Measurements from ENCODE around the gene CHTOP. TPM values are rescaled to one million over a fixed set of nuclear protein-coding genes. Genes with fewer than 3 reads are reported as not detected.
A peak's percentile ranks its signal among the peaks of the same experiment; 100 is the strongest.

The CHTOP gene
- total and polyA plus RNA-seq, 4 donors, result 51.2 to 76.6 (median 58.4) TPM

DNA sequence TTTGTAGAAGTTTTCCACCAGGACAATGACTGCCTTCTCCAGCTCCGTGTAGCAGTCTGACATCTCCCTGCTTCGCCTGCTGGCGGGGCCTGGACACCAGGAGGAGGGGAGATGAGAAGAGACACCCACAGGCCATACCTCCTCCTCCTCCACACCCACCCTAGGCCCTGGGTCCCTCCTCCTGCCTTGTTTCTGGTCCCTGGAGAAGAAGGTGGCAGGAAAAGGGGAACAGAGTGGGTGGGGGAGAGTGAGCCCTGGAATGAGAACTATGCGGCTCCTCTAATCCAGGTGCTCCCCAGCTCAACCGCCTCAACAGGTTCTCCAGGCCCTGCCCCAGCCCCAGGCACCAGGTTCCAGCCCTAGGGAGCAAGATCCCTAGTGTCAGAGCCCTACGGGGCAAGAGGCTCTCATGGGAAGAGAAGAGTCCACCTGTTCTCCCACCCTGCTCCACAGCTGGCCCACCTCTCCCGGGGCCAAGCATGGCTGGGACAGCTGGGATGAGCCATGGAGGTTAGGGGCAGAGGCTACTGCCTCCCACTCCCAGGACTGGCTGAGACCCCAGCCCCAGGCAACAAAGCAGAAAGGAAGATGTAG is 25.7 kb upstream of the CHTOP start:
- ATAC-seq (ENCODE audit: insufficient read depth, low FRiP score) (no peak), DNase-seq (peak; percentile 42 to 72 (median 64))

DNA sequence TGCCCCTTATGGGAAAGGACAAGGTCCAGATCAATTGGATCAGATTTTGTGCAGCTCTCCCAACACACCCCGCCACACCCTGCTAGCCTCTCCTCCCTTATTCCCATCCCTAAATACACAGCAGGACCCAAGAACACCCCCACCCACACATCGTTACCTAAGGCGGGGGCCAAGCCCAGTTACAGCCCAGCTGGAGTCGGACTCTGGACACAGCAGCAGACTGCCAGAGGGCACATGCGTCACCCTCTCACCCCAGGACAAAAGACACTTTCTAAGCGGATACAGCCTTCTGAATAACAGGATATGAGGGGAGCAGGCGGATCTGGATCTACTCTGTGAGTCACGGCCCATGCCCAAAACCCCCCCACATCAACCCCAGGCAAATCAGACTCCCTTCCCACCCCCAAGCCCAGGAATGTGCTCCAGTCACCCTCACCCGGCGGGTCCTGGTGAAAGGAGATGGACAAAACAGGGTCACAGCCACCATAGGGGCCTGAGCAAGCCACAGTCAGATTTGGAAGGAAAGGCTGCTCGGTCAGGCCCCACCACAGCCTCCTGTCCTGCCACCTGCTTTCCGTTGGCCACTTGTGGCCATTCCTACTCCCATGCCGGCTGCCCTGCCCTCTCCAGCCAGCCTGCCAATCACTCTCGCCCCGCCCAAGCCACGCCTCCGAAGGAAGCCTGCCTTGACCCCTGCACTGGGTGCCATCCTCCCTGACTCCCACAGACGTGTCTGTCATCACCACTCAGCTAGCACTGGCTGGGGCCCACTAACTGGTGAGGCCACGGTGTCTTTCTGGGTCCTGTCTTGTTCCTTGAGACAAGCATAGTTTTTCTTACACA is 24.9 kb upstream of the CHTOP start:
- DNase-seq (peak; percentile 46 to 77 (median 61)), ATAC-seq (ENCODE audit: insufficient read depth, low FRiP score) (peak; percentile 64)
- Histone ChIP-seq H3K27ac (ENCODE audit: low read depth in 1 of 2, low read length in 1 of 2) (peak overlapping the region; percentile 74 to 94), H3K4me3 (peak overlapping the region; percentile 50), H3K9ac (ENCODE audit: insufficient read depth in 1 of 2, low read length in 2 of 2) (peak overlapping the region; percentile 65 to 69), H3K4me1 (ENCODE audit: control insufficient read depth in 5 of 5, insufficient read depth in 5 of 5, low read length in 5 of 5) (peaks cover 11 to 46% (median 29%) of the 10 kb centered on the region in 5 donors), H3K27me3 (ENCODE audit: control insufficient read depth in 3 of 3, insufficient read depth in 3 of 3, low read length in 2 of 3) (no peaks in the 10 kb centered on the region), H3K9me3 (ENCODE audit: control insufficient read depth in 4 of 4, insufficient read depth in 3 of 4, low read length in 3 of 4) (no peaks in the 10 kb centered on the region), H3K36me3 (ENCODE audit: control insufficient read depth in 4 of 4, insufficient read depth in 4 of 4, low read length in 4 of 4) (peaks cover 2 to 13% (median 5%) of the 10 kb centered on the region in 4 donors)
- TF ChIP-seq, protein P1, sequence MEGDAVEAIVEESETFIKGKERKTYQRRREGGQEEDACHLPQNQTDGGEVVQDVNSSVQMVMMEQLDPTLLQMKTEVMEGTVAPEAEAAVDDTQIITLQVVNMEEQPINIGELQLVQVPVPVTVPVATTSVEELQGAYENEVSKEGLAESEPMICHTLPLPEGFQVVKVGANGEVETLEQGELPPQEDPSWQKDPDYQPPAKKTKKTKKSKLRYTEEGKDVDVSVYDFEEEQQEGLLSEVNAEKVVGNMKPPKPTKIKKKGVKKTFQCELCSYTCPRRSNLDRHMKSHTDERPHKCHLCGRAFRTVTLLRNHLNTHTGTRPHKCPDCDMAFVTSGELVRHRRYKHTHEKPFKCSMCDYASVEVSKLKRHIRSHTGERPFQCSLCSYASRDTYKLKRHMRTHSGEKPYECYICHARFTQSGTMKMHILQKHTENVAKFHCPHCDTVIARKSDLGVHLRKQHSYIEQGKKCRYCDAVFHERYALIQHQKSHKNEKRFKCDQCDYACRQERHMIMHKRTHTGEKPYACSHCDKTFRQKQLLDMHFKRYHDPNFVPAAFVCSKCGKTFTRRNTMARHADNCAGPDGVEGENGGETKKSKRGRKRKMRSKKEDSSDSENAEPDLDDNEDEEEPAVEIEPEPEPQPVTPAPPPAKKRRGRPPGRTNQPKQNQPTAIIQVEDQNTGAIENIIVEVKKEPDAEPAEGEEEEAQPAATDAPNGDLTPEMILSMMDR (IDR thresholded peaks at IDR 0.05; ENCODE audit: control extremely low read depth, extremely low read depth), result no peak
- 35 to 63% methylated on average over 19 of the region's 19 CpGs for WGBS, 2 donors

More for the DNA sequence above, 25.7 kb upstream of the CHTOP start:
- Histone ChIP-seq H3K27ac (ENCODE audit: low read depth in 1 of 2, low read length in 1 of 2) (peak overlapping the region; percentile 74 to 94), H3K4me1 (ENCODE audit: control insufficient read depth in 5 of 5, insufficient read depth in 5 of 5, low read length in 5 of 5) (peaks cover 11 to 41% (median 29%) of the 10 kb centered on the region in 5 donors), H3K4me3 (peak overlapping the region; percentile 50), H3K9ac (ENCODE audit: insufficient read depth in 1 of 2, low read length in 2 of 2) (peak overlapping the region; percentile 65 to 69), H3K36me3 (ENCODE audit: control insufficient read depth in 4 of 4, insufficient read depth in 4 of 4, low read length in 4 of 4) (peaks cover 2 to 13% (median 5%) of the 10 kb centered on the region in 4 donors), H3K9me3 (ENCODE audit: control insufficient read depth in 4 of 4, insufficient read depth in 3 of 4, low read length in 3 of 4) (no peaks in the 10 kb centered on the region), H3K27me3 (ENCODE audit: control insufficient read depth in 3 of 3, insufficient read depth in 3 of 3, low read length in 2 of 3) (no peaks in the 10 kb centered on the region)
- WGBS, 2 donors, result 62 to 68% methylated on average over 7 of the region's 7 CpGs
- TF ChIP-seq, protein P1 (IDR thresholded peaks at IDR 0.05; ENCODE audit: control extremely low read depth, extremely low read depth), result no peak

DNA sequence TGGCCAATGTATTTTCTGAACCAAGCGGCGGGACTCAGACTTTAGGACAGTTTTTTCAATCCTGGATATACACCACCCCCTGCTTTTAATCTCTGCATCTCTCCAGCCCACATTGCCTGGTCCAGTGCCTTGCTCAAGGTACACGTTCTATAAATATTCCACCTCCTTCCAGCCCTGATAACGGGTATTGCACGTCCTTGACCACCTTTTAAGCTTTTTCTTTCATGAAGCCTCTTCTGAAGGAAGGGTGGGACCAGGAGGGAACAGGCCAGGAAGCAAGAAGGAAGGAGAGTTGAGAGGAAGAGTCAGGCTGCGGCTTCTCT is 24.3 kb upstream of the CHTOP start:
- TF ChIP-seq, protein P1 (IDR thresholded peaks at IDR 0.05; ENCODE audit: control extremely low read depth, extremely low read depth), result no peak
- Histone ChIP-seq H3K27ac (ENCODE audit: low read depth in 1 of 2, low read length in 1 of 2) (peak overlapping the region; percentile 64 to 94), H3K27me3 (ENCODE audit: control insufficient read depth in 3 of 3, insufficient read depth in 3 of 3, low read length in 2 of 3) (no peaks in the 10 kb centered on the region), H3K9ac (ENCODE audit: insufficient read depth in 1 of 2, low read length in 2 of 2) (no peak overlapping the region), H3K4me3 (no peak overlapping the region), H3K4me1 (ENCODE audit: control insufficient read depth in 5 of 5, insufficient read depth in 5 of 5, low read length in 5 of 5) (peaks cover 11 to 51% (median 29%) of the 10 kb centered on the region in 5 donors), H3K9me3 (ENCODE audit: control insufficient read depth in 4 of 4, insufficient read depth in 3 of 4, low read length in 3 of 4) (no peaks in the 10 kb centered on the region), H3K36me3 (ENCODE audit: control insufficient read depth in 4 of 4, insufficient read depth in 4 of 4, low read length in 4 of 4) (peaks cover 2 to 13% (median 5%) of the 10 kb centered on the region in 4 donors)
- 47 to 49% methylated on average over 6 of the region's 6 CpGs for WGBS, 2 donors
- no peak for DNase-seq
- ATAC-seq (ENCODE audit: insufficient read depth, low FRiP score), result no peak

Measured in lung (tissue), 12 donors.